ENCODE data around the gene LACTB. TPM values are rescaled to one million over a fixed set of nuclear protein-coding genes. Genes with fewer than 3 reads are reported as not detected.

Gene LACTB
- total RNA-seq, 1 donor from 2014 or later: 20.7 TPM

- no peaks in the 10 kb centered on the region for H3K27me3 Mint-ChIP-seq (ENCODE audit: low read depth)
- TF ChIP-seq CTCF (IDR thresholded peaks at IDR 0.05): no peak
- H3K36me3 Mint-ChIP-seq (ENCODE audit: low read depth): no peaks in the 10 kb centered on the region
- DNase-seq (ENCODE audit: low spot score): no peak
- no peak overlapping the region for H3K27ac Mint-ChIP-seq (ENCODE audit: unreplicated experiment)
- no peaks in the 10 kb centered on the region for H3K9me3 Mint-ChIP-seq (ENCODE audit: low read depth)
- no peaks in the 10 kb centered on the region for H3K4me1 Mint-ChIP-seq (ENCODE audit: low read depth)
- H3K4me3 Mint-ChIP-seq (ENCODE audit: unreplicated experiment): no peak overlapping the region
These were observed 50.7 kb downstream of the LACTB start for GRCh38 chr15:63172376-63172775.

GRCh38 chr15:63172851-63173451 lies 51.3 kb downstream of the LACTB start:
- Mint-ChIP-seq H3K36me3 (ENCODE audit: low read depth) (no peaks in the 10 kb centered on the region), H3K27me3 (ENCODE audit: low read depth) (no peaks in the 10 kb centered on the region), H3K9me3 (ENCODE audit: low read depth) (no peaks in the 10 kb centered on the region), H3K27ac (ENCODE audit: unreplicated experiment) (no peak overlapping the region), H3K4me1 (ENCODE audit: low read depth) (no peaks in the 10 kb centered on the region), H3K4me3 (ENCODE audit: unreplicated experiment) (no peak overlapping the region)
- DNase-seq (ENCODE audit: low spot score): no peak
- TF ChIP-seq CTCF (IDR thresholded peaks at IDR 0.05): no peak

- Mint-ChIP-seq H3K9me3 (ENCODE audit: low read depth) (no peaks in the 10 kb centered on the region), H3K4me3 (ENCODE audit: unreplicated experiment) (no peak overlapping the region), H3K4me1 (ENCODE audit: low read depth) (no peaks in the 10 kb centered on the region), H3K27me3 (ENCODE audit: low read depth) (no peaks in the 10 kb centered on the region), H3K27ac (ENCODE audit: unreplicated experiment) (no peak overlapping the region), H3K36me3 (ENCODE audit: low read depth) (no peaks in the 10 kb centered on the region)
- no peak for TF ChIP-seq CTCF (IDR thresholded peaks at IDR 0.05)
- DNase-seq (ENCODE audit: low spot score): no peak
These were observed 54.6 kb downstream of the LACTB start for GRCh38 chr15:63176302-63176701.

- H3K4me1 Mint-ChIP-seq (ENCODE audit: low read depth): no peaks in the 10 kb centered on the region
These were observed 56.4 kb downstream of the LACTB start for GRCh38 chr15:63178034-63178433.

GRCh38 chr15:63180746-63181145 lies 59.1 kb downstream of the LACTB start:
- TF ChIP-seq CTCF (IDR thresholded peaks at IDR 0.05): no peak
- no peaks in the 10 kb centered on the region for H3K9me3 Mint-ChIP-seq (ENCODE audit: low read depth)
- no peak overlapping the region for H3K4me3 Mint-ChIP-seq (ENCODE audit: unreplicated experiment)
- no peaks in the 10 kb centered on the region for H3K27me3 Mint-ChIP-seq (ENCODE audit: low read depth)
- no peak overlapping the region for H3K27ac Mint-ChIP-seq (ENCODE audit: unreplicated experiment)
- no peaks in the 10 kb centered on the region for H3K36me3 Mint-ChIP-seq (ENCODE audit: low read depth)
- DNase-seq (ENCODE audit: low spot score): no peak
- peaks cover 5% of the 10 kb centered on the region for H3K4me1 Mint-ChIP-seq (ENCODE audit: low read depth)

More at GRCh38 chr15:63178034-63178433, 56.4 kb downstream of the LACTB start:
- Mint-ChIP-seq H3K9me3 (ENCODE audit: low read depth) (no peaks in the 10 kb centered on the region), H3K27me3 (ENCODE audit: low read depth) (no peaks in the 10 kb centered on the region), H3K36me3 (ENCODE audit: low read depth) (no peaks in the 10 kb centered on the region), H3K4me3 (ENCODE audit: unreplicated experiment) (no peak overlapping the region), H3K27ac (ENCODE audit: unreplicated experiment) (no peak overlapping the region)
- TF ChIP-seq CTCF (IDR thresholded peaks at IDR 0.05): no peak
- no peak for DNase-seq (ENCODE audit: low spot score)

Measured in chondrocyte (in vitro differentiated cells).